ENCODE results near the gene ARMH3. TPM values are rescaled to one million over a fixed set of nuclear protein-coding genes. Genes with fewer than 3 reads are reported as not detected.

ARMH3 gene
- total and polyA plus RNA-seq, 7 experiments from 2014 or later = 19.7 to 34.0 (median 27.6) TPM

- Histone ChIP-seq H3K4me3 (ENCODE audit: low read length) (no peak overlapping the region), H3K27me3 (ENCODE audit: control insufficient read depth in 2 of 2, insufficient read depth in 2 of 2, low read length in 2 of 2) (no peaks in the 10 kb centered on the region), H3K4me1 (ENCODE audit: control insufficient read depth in 2 of 2, insufficient read depth in 2 of 2, low read length in 2 of 2) (no peaks in the 10 kb centered on the region), H3K9me3 (ENCODE audit: control insufficient read depth in 2 of 3, low read length in 3 of 3) (no peaks in the 10 kb centered on the region), H3K27ac (ENCODE audit: low read depth, low read length) (no peak overlapping the region), H3K36me3 (ENCODE audit: control insufficient read depth in 2 of 3, insufficient read depth in 3 of 3, low read length in 3 of 3) (peaks cover 7 to 37% (median 10%) of the 10 kb centered on the region in 3 experiments)
- ATAC-seq (no peak), DNase-seq (no peak)
- ChIA-PET POLR2A (no interaction called here), CTCF (interaction anchor here (1.0 kb wide), 1 partner anchor 157 kb away, joined by 4 read pairs; no protein-coding TSS in a partner anchor)
- H3K4me1 Mint-ChIP-seq = peaks cover 11 to 20% (median 12%) of the 10 kb centered on the region in 7 donors
- H3K27ac Mint-ChIP-seq = no peak overlapping the region
- H3K4me3 Mint-ChIP-seq = no peak overlapping the region
- no peaks in the 10 kb centered on the region for H3K27me3 Mint-ChIP-seq
- H3K36me3 Mint-ChIP-seq = peaks cover 15 to 46% (median 39%) of the 10 kb centered on the region in 5 donors
- no peaks in the 10 kb centered on the region for H3K9me3 Mint-ChIP-seq
- intact Hi-C loops (cut with micrococcal nuclease) = no loop called here
These were observed 52.4 kb downstream of the ARMH3 start for GRCh38 chr10:102003541-102003940.

DNA sequence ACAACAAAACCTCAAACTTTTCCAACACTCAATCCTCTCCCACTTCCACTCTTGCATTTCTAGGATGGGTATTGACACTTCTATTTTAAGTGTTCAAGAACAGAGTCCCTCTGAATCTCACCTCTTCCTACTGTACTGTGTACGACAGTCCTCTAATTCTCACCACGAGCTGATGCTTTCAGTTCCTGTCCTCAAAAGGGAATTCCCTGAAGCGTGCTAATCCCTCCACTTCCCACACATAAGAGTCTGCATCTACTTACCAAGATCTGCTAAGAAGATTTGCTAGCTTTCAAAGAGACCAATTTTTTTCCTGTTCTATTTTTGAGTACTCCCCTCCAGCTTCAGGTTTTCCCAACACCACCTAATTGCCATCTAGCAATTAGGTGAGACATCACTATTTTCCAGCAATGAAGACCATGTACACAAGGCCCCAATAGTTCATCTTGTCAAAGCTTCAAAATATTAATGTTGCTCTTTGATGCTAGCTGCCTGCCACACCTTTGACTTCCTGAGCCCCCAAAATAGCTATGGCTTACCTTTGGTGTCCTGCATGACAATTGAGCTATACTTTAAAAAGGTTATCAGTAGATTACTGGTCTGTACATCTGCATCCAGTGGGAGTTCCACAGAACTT lies 54.4 kb downstream of the ARMH3 start:
- intact Hi-C loops (cut with micrococcal nuclease) = no loop called here
- Histone ChIP-seq H3K27me3 (ENCODE audit: control insufficient read depth in 2 of 2, insufficient read depth in 2 of 2, low read length in 2 of 2) (no peaks in the 10 kb centered on the region), H3K27ac (ENCODE audit: low read depth, low read length) (no peak overlapping the region), H3K4me3 (ENCODE audit: low read length) (no peak overlapping the region), H3K36me3 (ENCODE audit: control insufficient read depth in 2 of 3, insufficient read depth in 3 of 3, low read length in 3 of 3) (peaks cover 7 to 43% (median 10%) of the 10 kb centered on the region in 3 experiments), H3K4me1 (ENCODE audit: control insufficient read depth in 2 of 2, insufficient read depth in 2 of 2, low read length in 2 of 2) (no peaks in the 10 kb centered on the region), H3K9me3 (ENCODE audit: control insufficient read depth in 2 of 3, low read length in 3 of 3) (no peaks in the 10 kb centered on the region)
- CTCF ChIA-PET = no interaction called here
- ATAC-seq = peak; percentile 49
- no peak for DNase-seq
- peak overlapping the region in 4 of 9 donors; percentile 5 to 58 (median 32) for H3K27ac Mint-ChIP-seq
- peak overlapping the region in 1 of 10 donors; percentile 31 for H3K4me3 Mint-ChIP-seq
- peaks cover 14 to 48% (median 34%) of the 10 kb centered on the region in 5 donors for H3K36me3 Mint-ChIP-seq
- no peaks in the 10 kb centered on the region for H3K9me3 Mint-ChIP-seq
- peaks cover 8 to 20% (median 12%) of the 10 kb centered on the region in 7 donors for H3K4me1 Mint-ChIP-seq
- POLR2A ChIA-PET = interaction anchor here (0.9 kb wide), 1 partner anchor 8 kb away, joined by 3 read pairs; no protein-coding TSS in a partner anchor
- no peaks in the 10 kb centered on the region for H3K27me3 Mint-ChIP-seq

DNA sequence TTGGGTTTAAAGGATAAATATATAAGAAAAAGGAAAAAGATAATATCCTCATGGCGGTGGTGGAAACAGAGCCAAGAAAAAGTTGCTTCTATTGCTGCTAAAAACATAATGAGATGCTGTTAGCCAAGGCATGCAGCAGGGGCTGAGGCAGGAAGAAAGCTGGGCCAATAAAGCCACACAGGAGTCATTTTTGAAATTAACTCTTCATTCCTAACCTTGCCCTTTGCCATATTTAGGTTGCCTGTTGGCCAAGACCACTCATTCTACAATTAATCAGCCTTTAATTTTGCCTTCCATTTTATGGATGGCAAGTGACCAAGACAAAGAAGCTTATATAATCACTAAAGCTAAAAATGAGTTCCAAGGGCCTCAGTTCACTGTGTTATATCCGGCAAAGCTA lies 58.2 kb downstream of the ARMH3 start:
- Mint-ChIP-seq H3K4me1 (peaks cover 7 to 20% (median 12%) of the 10 kb centered on the region in 7 donors), H3K4me3 (no peak overlapping the region), H3K27ac (no peak overlapping the region), H3K27me3 (no peaks in the 10 kb centered on the region), H3K36me3 (peaks cover 12 to 47% (median 25%) of the 10 kb centered on the region in 5 donors), H3K9me3 (no peaks in the 10 kb centered on the region)
- H3K36me3 ChIP-seq (ENCODE audit: control insufficient read depth in 2 of 3, insufficient read depth in 3 of 3, low read length in 3 of 3) = peaks cover 0 to 54% (median 6%) of the 10 kb centered on the region in 3 experiments
- no peaks in the 10 kb centered on the region for H3K27me3 ChIP-seq (ENCODE audit: control insufficient read depth in 2 of 2, insufficient read depth in 2 of 2, low read length in 2 of 2)
- intact Hi-C loops (cut with micrococcal nuclease) = no loop called here
- POLR2A ChIA-PET = interaction anchor here (0.6 kb wide), 1 partner anchor 105 kb away, joined by 4 read pairs; no protein-coding TSS in a partner anchor
- H3K4me3 ChIP-seq (ENCODE audit: low read length) = no peak overlapping the region
- no peak overlapping the region for H3K27ac ChIP-seq (ENCODE audit: low read depth, low read length)
- H3K4me1 ChIP-seq (ENCODE audit: control insufficient read depth in 2 of 2, insufficient read depth in 2 of 2, low read length in 2 of 2) = no peaks in the 10 kb centered on the region
- no peak for DNase-seq
- H3K9me3 ChIP-seq (ENCODE audit: control insufficient read depth in 2 of 3, low read length in 3 of 3) = no peaks in the 10 kb centered on the region
- CTCF ChIA-PET = interaction anchor here (0.6 kb wide), 1 partner anchor 1046 kb away, joined by 3 read pairs; no protein-coding TSS in a partner anchor
- ATAC-seq = no peak

DNA sequence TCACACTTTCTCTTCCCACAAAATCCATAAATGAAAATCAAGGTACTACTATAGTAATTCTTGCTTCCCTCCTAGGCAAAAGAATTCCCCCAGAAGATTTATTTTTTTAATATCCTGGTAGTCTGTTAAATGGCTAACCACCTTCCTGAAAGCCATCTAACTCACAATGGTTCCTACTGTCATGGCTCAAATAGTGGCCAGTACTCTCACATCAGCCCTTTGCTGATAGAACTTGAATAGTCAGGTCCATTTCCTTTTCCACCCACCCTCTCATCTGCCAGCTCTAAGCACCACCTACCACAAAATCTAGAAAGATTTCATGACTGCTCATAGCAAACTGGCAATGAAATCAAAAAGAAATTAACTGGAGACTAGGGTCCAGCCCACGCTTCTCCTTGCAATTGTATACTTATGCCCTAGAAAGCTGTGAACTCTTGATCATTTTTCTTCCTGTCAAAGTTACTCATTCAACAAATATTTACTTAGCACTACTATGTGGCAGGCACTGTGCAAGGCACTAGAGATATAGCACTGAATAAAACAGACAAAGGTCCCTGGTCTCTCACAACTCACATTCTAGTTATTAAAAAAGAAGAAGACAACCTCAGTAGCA lies 60.4 kb downstream of the ARMH3 start:
- CTCF ChIA-PET = interaction anchor here (0.6 kb wide), 1 partner anchor 506 kb away, joined by 3 read pairs; no protein-coding TSS in a partner anchor
- ATAC-seq (no peak), DNase-seq (no peak)
- Histone ChIP-seq H3K4me1 (ENCODE audit: control insufficient read depth in 2 of 2, insufficient read depth in 2 of 2, low read length in 2 of 2) (no peaks in the 10 kb centered on the region), H3K9me3 (ENCODE audit: control insufficient read depth in 2 of 3, low read length in 3 of 3) (no peaks in the 10 kb centered on the region), H3K36me3 (ENCODE audit: control insufficient read depth in 2 of 3, insufficient read depth in 3 of 3, low read length in 3 of 3) (peaks cover 0 to 65% (median 7%) of the 10 kb centered on the region in 3 experiments), H3K27ac (ENCODE audit: low read depth, low read length) (no peak overlapping the region), H3K4me3 (ENCODE audit: low read length) (no peak overlapping the region), H3K27me3 (ENCODE audit: control insufficient read depth in 2 of 2, insufficient read depth in 2 of 2, low read length in 2 of 2) (no peaks in the 10 kb centered on the region)
- Mint-ChIP-seq H3K27me3 (no peaks in the 10 kb centered on the region), H3K4me3 (no peak overlapping the region), H3K4me1 (peaks cover 0 to 4% (median 0%) of the 10 kb centered on the region in 7 donors), H3K9me3 (no peaks in the 10 kb centered on the region), H3K36me3 (peaks cover 6 to 53% (median 26%) of the 10 kb centered on the region in 5 donors), H3K27ac (peak overlapping the region in 3 of 9 donors; percentile 3 to 74 (median 63))
- POLR2A ChIA-PET = no interaction called here
- intact Hi-C loops (cut with micrococcal nuclease) = no loop called here

DNA sequence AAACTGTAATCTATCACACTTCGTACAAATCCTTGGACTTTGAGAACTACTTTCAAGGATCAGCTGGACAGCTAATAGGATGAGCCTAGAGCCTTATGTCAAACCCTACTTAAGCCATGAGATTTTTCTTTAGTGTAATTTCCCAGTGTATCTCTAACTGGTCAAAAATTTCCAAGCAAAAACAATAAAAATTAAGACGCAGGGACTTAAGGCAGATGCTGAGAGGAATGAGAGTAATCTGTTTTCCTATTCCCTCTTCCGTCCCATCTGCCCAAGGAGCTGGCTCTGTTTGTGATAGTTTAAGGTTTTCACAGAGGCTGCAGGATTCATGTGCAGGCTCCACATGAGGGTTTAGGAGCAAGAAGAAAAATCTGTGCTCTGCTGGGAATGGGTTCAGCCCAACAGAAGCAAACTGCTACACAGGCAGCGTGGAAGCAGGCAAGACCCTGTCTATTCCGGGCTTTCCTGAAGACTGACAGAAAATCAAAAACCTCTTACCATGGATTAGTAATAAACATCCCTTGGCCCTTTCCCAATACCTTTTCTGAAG lies 62.2 kb downstream of the ARMH3 start:
- no peak overlapping the region for H3K4me3 Mint-ChIP-seq
- no peaks in the 10 kb centered on the region for H3K27me3 Mint-ChIP-seq
- Histone ChIP-seq H3K4me1 (ENCODE audit: control insufficient read depth in 2 of 2, insufficient read depth in 2 of 2, low read length in 2 of 2) (no peaks in the 10 kb centered on the region), H3K36me3 (ENCODE audit: control insufficient read depth in 2 of 3, insufficient read depth in 3 of 3, low read length in 3 of 3) (peaks cover 0 to 79% (median 13%) of the 10 kb centered on the region in 3 experiments), H3K27me3 (ENCODE audit: control insufficient read depth in 2 of 2, insufficient read depth in 2 of 2, low read length in 2 of 2) (no peaks in the 10 kb centered on the region), H3K4me3 (ENCODE audit: low read length) (no peak overlapping the region), H3K9me3 (ENCODE audit: control insufficient read depth in 2 of 3, low read length in 3 of 3) (no peaks in the 10 kb centered on the region), H3K27ac (ENCODE audit: low read depth, low read length) (no peak overlapping the region)
- peaks cover 6 to 62% (median 33%) of the 10 kb centered on the region in 5 donors for H3K36me3 Mint-ChIP-seq
- POLR2A ChIA-PET = no interaction called here
- CTCF ChIA-PET = interaction anchor here (0.9 to 1.1 kb wide), 2 partner anchors 157 to 951 kb away, joined by 3 read pairs; no protein-coding TSS in a partner anchor
- intact Hi-C loops (cut with micrococcal nuclease) = no loop called here
- H3K27ac Mint-ChIP-seq = no peak overlapping the region
- H3K9me3 Mint-ChIP-seq = no peaks in the 10 kb centered on the region
- DNase-seq (no peak), ATAC-seq (no peak)
- peaks cover 0 to 4% (median 0%) of the 10 kb centered on the region in 7 donors for H3K4me1 Mint-ChIP-seq

DNA sequence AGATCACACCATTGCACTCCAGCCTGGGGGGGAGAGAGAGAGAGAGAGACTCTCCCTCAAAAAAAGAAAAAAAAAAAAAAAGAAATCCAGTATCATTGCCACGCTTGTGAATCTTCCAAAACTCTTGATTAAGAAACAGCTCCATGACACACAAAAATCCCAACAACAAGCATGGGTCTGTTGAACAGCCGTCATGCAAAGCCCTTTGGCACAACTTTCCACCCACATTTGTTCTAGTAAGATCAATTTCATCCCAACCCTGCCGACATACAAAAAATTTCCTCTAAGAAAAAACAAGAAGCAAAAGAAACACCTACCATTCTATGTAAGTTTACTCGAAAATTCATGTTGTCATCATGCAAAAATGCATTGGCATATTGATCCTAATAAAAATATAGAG lies 62.8 kb downstream of the ARMH3 start:
- no peak overlapping the region for H3K27ac Mint-ChIP-seq
- Histone ChIP-seq H3K36me3 (ENCODE audit: control insufficient read depth in 2 of 3, insufficient read depth in 3 of 3, low read length in 3 of 3) (peaks cover 0 to 79% (median 13%) of the 10 kb centered on the region in 3 experiments), H3K27me3 (ENCODE audit: control insufficient read depth in 2 of 2, insufficient read depth in 2 of 2, low read length in 2 of 2) (no peaks in the 10 kb centered on the region), H3K4me1 (ENCODE audit: control insufficient read depth in 2 of 2, insufficient read depth in 2 of 2, low read length in 2 of 2) (no peaks in the 10 kb centered on the region), H3K4me3 (ENCODE audit: low read length) (no peak overlapping the region), H3K27ac (ENCODE audit: low read depth, low read length) (no peak overlapping the region), H3K9me3 (ENCODE audit: control insufficient read depth in 2 of 3, low read length in 3 of 3) (no peaks in the 10 kb centered on the region)
- H3K27me3 Mint-ChIP-seq = no peaks in the 10 kb centered on the region
- DNase-seq = no peak
- intact Hi-C loops (cut with micrococcal nuclease) = no loop called here
- ATAC-seq = no peak
- H3K36me3 Mint-ChIP-seq = peaks cover 6 to 59% (median 33%) of the 10 kb centered on the region in 5 donors
- POLR2A ChIA-PET = no interaction called here
- peaks cover 0 to 4% (median 0%) of the 10 kb centered on the region in 7 donors for H3K4me1 Mint-ChIP-seq
- no peak overlapping the region for H3K4me3 Mint-ChIP-seq
- CTCF ChIA-PET = no interaction called here
- no peaks in the 10 kb centered on the region for H3K9me3 Mint-ChIP-seq
